Gastrocnemius medialis (tissue), 4 donors: ENCODE measurements around the gene PIGL. TPM values are rescaled to one million over a fixed set of nuclear protein-coding genes. Genes with fewer than 3 reads are reported as not detected.

Experiments used
- ATAC-seq, 2 donors: fragments of 150-250 bp; one replicate each; pipeline ENCODE4 v1.9.1; 2016
- DNase-seq, 2 donors: peaks; one replicate each; pipeline ENCODE4 v3.0.0-alpha.2; 2019
- H3K27ac ChIP-seq, 4 donors: fragments of 200-600 bp; sonication (generic); 1 replicate in 1 of 4; 2 replicates in 3 of 4; pipeline ENCODE4 v1.5.1; 2016 to 2018; ENCODE audit warnings: mild to moderate bottlenecking in 2 of 4, moderate library complexity in 1 of 4
- H3K27me3 ChIP-seq, 3 donors: fragments of 200-600 bp; sonication (generic) in 2 of 3; 1 replicate in 1 of 3; 2 replicates in 2 of 3; pipeline versions ENCODE4 v1.5.1 to v1.6.0; 2016 to 2019; ENCODE audit warnings: mild to moderate bottlenecking in 1 of 3, moderate library complexity in 1 of 3
- H3K36me3 ChIP-seq, 2 donors: fragments of 200-600 bp; sonication (generic) in 1 of 2; one replicate each; pipeline ENCODE4 v1.5.1; 2017 to 2018
- H3K4me1 ChIP-seq, 2 donors: fragments of 200-600 bp; sonication (generic) in 1 of 2; one replicate each; pipeline ENCODE4 v1.5.1; 2016 to 2017; ENCODE audit warnings: mild to moderate bottlenecking in 2 of 2
- H3K4me3 ChIP-seq, 4 donors: fragments of 200-600 bp; sonication (generic) in 3 of 4; 1 replicate in 1 of 4; 2 replicates in 3 of 4; pipeline ENCODE4 v1.5.1; 2016 to 2019; ENCODE audit warnings: mild to moderate bottlenecking in 2 of 4
- H3K9me3 ChIP-seq, 3 donors: fragments of 200-600 bp; sonication (generic) in 2 of 3; 1 replicate in 1 of 3; 2 replicates in 2 of 3; pipeline ENCODE4 v1.5.1; 2016 to 2019
- POLR2A ChIP-seq, 2 donors: fragments of 450-650 bp; IDR thresholded peaks; one replicate each; pipeline ENCODE4 v1.6.1; 2017; ENCODE audit warnings: antibody characterized with exemption in 2 of 2, mild to moderate bottlenecking in 2 of 2, moderate library complexity in 2 of 2
- in situ Hi-C, 4 donors: fragments of 200-750 bp; cut with MboI; loops; one replicate each; pipeline versions ENCODE4 v1.15.0 to v1.8.0; 2017; ENCODE audit warnings: low sequenced_read_pairs in 4 of 4
- intact Hi-C: fragments of 100-400 bp; cut with DNase I; formaldehyde crosslinking; loops from one replicate; pipeline ENCODE4 v1.15.1; 2023; ENCODE audit warnings: low total_unique reads
- total RNA-seq, 4 donors: library from RNA; depleted of rRNA; stranded (reverse); fragments of >200 nt; gene quantifications; one replicate each; pipeline versions ENCODE4 v1.1.0 to v1.2.3, GENCODE V29; 2016
- TF ChIP-seq, protein P1 (sequence below), 5 experiments: fragments of 450-650 bp in 3 of 5; fragments of 200-600 bp in 2 of 5; sonication (generic) in 2 of 5; IDR thresholded peaks in 4 of 5; conservative IDR thresholded peaks in 1 of 5; 1 replicate in 4 of 5; 2 replicates in 1 of 5; pipeline ENCODE4 v1.5.1; 2016 to 2019; ENCODE audit warnings: antibody characterized with exemption in 5 of 5, mild to moderate bottlenecking in 3 of 5, moderate library complexity in 3 of 5

PIGL gene
- total RNA-seq, 4 donors from 2014 or later = 6.2 to 7.4 (median 7.0) TPM

DNA sequence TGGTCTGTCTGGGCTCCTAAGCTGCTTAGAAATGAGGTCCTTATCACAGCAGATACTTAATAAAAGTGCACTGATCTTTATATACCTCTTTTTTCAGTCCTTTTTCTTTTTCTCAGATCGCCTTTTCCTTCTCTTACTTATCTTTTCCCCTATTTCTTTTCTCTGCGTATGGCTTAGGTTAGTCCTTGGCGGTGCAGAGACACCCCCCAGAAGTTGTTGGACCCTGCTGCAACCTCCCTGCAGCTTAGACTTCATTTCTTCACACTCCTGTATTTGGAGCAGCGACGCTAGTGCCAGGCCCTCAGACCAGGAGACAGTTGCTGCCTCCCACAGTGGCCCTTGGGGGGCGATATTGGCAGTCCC, 68.6 kb downstream of the PIGL start:
- H3K4me1 ChIP-seq = peaks cover 14 to 21% of the 10 kb centered on the region in 2 donors
- no peak for DNase-seq
- peak overlapping the region; percentile 75 to 89 (median 82) for H3K27ac ChIP-seq
- no peak for ATAC-seq
- H3K4me3 ChIP-seq = peak overlapping the region; percentile 31 to 50 (median 39)
- intact Hi-C loops (no loop called here), in situ Hi-C loops (no loop called here)
- no peaks in the 10 kb centered on the region for H3K9me3 ChIP-seq
- no peaks in the 10 kb centered on the region for H3K36me3 ChIP-seq
- H3K27me3 ChIP-seq = no peaks in the 10 kb centered on the region
- TF ChIP-seq POLR2A (IDR thresholded peaks at IDR 0.05) = no peak
- TF ChIP-seq, protein P1, sequence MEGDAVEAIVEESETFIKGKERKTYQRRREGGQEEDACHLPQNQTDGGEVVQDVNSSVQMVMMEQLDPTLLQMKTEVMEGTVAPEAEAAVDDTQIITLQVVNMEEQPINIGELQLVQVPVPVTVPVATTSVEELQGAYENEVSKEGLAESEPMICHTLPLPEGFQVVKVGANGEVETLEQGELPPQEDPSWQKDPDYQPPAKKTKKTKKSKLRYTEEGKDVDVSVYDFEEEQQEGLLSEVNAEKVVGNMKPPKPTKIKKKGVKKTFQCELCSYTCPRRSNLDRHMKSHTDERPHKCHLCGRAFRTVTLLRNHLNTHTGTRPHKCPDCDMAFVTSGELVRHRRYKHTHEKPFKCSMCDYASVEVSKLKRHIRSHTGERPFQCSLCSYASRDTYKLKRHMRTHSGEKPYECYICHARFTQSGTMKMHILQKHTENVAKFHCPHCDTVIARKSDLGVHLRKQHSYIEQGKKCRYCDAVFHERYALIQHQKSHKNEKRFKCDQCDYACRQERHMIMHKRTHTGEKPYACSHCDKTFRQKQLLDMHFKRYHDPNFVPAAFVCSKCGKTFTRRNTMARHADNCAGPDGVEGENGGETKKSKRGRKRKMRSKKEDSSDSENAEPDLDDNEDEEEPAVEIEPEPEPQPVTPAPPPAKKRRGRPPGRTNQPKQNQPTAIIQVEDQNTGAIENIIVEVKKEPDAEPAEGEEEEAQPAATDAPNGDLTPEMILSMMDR (IDR thresholded peaks at IDR 0.05 in 4 of 5, conservative IDR thresholded peaks at IDR 0.05 in 1 of 5) = peak in 1 of 5 experiments; percentile 29

DNA sequence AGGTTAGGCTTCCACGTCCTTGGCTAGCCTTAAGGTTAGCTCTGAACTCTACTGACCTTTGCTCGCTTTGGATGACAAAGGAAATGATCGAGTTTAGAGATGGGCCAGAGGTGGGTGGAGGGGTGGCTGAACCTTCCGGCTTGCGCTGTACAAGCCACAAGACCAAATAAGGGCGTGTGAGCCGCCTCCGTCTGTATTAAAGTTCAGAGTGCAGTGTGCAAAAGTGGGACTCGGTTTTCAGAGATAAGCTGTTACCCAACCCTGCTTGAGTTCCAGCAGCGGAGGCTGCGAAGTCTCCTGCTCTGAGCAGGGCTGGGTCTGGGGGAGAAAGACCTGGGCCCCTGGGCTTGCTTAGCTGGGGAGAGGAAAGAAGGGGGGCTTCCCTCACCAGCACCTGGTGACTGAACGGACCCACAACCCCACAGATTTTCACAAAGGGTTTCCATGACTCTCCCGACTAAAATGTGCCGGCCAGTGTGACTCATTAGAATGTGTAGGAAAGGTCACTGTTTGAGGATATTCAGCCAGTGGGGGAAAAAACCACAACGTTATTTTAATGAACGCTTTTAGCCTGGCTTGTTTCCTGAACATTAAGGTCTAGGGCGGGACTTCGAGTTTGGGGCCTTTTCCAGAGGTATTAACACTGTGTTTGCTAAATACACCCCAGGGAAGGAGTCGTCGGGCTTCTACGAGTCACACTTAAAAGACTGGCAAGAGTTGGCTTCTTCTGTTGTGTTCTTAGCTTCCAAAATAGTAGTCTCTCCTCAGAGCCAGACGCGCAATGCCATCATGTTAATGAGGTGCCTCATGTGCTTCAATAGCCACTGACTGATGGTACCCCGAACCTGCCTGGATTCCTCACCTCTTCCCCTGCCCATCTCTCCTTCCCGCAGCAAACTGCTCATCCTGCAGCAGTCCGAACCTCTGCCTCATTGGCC, 69.3 kb downstream of the PIGL start:
- Histone ChIP-seq H3K9me3 (no peaks in the 10 kb centered on the region), H3K4me1 (peaks cover 14 to 21% of the 10 kb centered on the region in 2 donors), H3K4me3 (peak overlapping the region; percentile 31 to 50 (median 39)), H3K27me3 (no peaks in the 10 kb centered on the region), H3K27ac (peak overlapping the region; percentile 75 to 89 (median 82)), H3K36me3 (no peaks in the 10 kb centered on the region)
- TF ChIP-seq, protein P1 (IDR thresholded peaks at IDR 0.05 in 4 of 5, conservative IDR thresholded peaks at IDR 0.05 in 1 of 5) = peak in 1 of 5 experiments; percentile 27
- peak; percentile 33 to 37 for TF ChIP-seq POLR2A (IDR thresholded peaks at IDR 0.05)
- in situ Hi-C loops = no loop called here
- DNase-seq = peak; percentile 50 to 84
- ATAC-seq = peak; percentile 82 to 92
- intact Hi-C loops = no loop called here

DNA sequence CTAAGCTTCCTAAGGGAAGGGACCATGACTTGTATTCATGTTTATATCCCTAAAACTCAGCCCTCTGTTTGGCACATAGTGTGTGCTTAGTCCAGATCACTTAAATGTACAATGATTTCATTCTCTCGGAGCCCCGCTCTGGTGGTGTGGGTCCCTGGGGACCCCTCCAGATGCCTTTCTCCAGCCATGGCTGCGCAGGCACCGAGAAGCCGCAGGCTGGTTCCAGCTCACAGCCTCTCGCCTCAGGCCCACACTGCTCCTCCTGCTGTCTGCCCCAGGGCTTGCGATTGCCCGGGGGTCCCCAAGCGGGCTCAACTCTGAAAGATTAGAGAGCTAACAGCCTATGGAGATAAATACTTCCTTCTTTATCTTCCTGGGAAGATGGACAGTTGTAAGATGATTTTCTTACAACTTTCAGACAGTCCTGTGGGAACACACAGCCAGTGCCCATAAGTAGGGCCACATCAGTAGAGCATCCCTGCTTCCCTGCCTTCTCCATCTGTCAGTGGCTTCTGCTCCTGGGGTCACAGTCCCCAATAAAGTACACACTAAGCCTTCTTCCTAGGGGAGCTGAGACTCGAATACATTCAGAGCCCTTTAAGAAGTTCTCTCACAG, 70.0 kb downstream of the PIGL start:
- Histone ChIP-seq H3K27me3 (no peaks in the 10 kb centered on the region), H3K4me3 (no peak overlapping the region), H3K9me3 (no peaks in the 10 kb centered on the region), H3K36me3 (no peaks in the 10 kb centered on the region), H3K4me1 (peaks cover 14 to 21% of the 10 kb centered on the region in 2 donors), H3K27ac (peak overlapping the region; percentile 75 to 89 (median 82))
- intact Hi-C loops (no loop called here), in situ Hi-C loops (no loop called here)
- TF ChIP-seq, protein P1 (IDR thresholded peaks at IDR 0.05 in 4 of 5, conservative IDR thresholded peaks at IDR 0.05 in 1 of 5) = no peak
- DNase-seq = no peak
- ATAC-seq = no peak

DNA sequence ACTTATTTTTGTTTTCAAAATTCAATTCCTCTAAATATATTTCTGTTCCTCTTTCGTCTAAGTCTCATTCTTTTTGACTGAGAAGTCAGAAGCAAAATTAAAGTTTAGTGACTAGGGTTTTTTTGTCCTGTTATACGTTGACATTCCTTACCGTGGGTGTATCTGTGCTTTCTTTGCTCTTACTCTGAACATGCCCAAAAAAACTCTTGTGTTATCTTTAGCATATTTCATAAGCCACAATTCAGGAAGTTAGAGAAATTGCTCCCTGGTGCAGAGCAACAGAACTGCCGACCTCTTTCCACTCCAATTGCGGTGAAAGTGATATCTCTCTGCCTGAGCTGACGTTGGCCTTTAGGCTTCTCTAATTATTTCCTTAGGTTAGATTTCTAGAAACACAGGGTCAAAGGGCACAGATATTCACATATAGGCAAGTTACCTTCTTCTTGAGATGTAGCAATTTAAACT, 70.6 kb downstream of the PIGL start:
- TF ChIP-seq, protein P1 (IDR thresholded peaks at IDR 0.05 in 4 of 5, conservative IDR thresholded peaks at IDR 0.05 in 1 of 5) = no peak
- TF ChIP-seq POLR2A (IDR thresholded peaks at IDR 0.05) = no peak
- peaks cover 14 to 21% of the 10 kb centered on the region in 2 donors for H3K4me1 ChIP-seq
- DNase-seq (no peak), ATAC-seq (no peak)
- intact Hi-C loops = no loop called here
- no peaks in the 10 kb centered on the region for H3K9me3 ChIP-seq
- no peaks in the 10 kb centered on the region for H3K36me3 ChIP-seq
- no peak overlapping the region for H3K4me3 ChIP-seq
- peak overlapping the region; percentile 75 to 89 (median 82) for H3K27ac ChIP-seq
- in situ Hi-C loops = no loop called here
- H3K27me3 ChIP-seq = no peaks in the 10 kb centered on the region
